GM12872 (cell line): Measurements from ENCODE around the gene IFITM10.

Experiments
- CTCF ChIP-seq: IDR thresholded peaks from 3 replicates; pipeline ENCODE4 v1.5.1; 2011; ENCODE audit warnings: low read depth, mild to moderate bottlenecking, low read length, moderate library complexity; ENCODE audit not compliant: insufficient read depth

Gene IFITM10

GRCh38 chr11:1770528-1770927, 20.1 kb upstream of the IFITM10 start:
- no peak for TF ChIP-seq CTCF

- no peak for TF ChIP-seq CTCF
These were observed 19.7 kb upstream of the IFITM10 start for GRCh38 chr11:1770061-1770460.

- no peak for TF ChIP-seq CTCF
These were observed 17.7 kb upstream of the IFITM10 start for GRCh38 chr11:1768141-1768469.

- TF ChIP-seq CTCF, result no peak
These were observed 17.2 kb upstream of the IFITM10 start for GRCh38 chr11:1767399-1768140.

- TF ChIP-seq CTCF, result no peak
These were observed 16.5 kb upstream of the IFITM10 start for GRCh38 chr11:1766719-1767398.

GRCh38 chr11:1765871-1766718, 15.7 kb upstream of the IFITM10 start:
- TF ChIP-seq CTCF, result peak; percentile 38; the same call in 1 of the 3 replicates
